Measurements from ENCODE around the gene HIPK2.

The HIPK2 gene

DNA sequence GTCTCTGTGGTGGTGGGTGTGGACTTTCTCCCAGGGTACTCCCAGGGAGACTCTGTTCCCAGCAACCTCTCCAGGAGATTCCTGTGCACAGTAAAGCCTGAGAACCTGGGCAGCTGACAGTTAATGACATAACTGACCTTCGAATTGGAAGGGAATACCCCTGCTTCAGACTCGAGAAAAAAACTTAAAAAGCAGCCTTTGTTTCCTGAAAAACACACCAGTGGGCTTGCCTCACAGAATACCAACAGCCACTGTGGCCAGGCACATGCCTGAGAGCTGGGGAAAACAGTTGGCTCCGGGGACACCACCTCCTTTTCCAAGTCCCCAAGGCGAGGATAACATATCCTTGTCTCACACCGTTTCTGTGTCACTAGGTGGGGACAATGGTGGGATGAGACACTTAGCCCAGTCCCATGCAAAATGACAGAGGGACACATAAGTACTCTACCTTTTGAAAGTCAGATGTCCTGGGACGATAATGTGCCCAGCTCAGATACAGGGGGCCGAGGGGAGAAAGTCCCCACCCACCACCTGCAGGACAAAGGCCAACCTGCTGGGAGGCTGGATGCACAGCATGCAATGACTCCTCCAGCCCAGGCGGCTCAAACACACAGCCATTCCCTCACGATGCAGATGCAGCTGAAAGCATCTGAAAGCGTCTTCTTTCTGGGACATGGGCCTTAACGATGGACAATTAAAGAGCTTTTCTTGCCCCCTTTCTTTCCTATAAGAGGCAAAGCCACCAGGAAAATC is 65.6 kb downstream of the HIPK2 start:
- no peak for DNase-seq

DNA sequence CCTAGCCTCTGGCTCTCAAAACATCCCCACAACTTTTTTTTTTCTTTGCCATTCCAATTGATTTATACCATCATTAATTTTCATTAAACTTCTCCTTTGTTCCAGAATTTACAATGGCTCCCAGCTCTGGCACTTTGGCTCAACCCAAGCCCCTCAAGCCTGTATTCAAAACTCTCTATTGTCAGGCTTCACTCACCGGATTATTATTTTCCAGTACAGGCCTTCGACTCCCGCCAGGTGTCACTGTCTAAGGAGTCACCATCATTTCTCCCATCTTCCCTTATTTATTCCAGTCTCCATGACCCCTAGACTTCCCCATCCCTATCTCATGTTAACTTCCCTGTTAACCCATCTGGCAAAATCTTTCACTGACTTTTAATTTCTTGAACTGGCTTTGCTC is 67.8 kb downstream of the HIPK2 start:
- DNase-seq, result no peak

DNA sequence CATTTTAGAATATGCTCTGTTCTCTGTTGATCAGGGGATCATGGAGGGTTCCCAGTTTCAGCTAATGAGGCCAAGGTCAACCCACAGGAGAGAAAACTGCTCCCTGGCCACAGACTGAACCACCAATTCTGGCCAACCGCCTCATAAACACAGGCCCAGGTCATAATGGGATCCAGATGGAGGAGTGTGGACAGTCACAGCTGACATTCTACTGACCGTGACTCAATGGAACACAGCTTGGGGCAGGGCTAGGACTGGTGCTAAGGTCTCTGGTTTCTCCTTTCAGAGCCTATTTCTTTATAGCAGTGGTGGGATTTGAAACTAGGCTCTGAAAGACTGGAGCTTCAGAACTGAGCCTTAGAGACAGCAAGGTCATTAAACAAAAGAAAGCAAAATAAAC is 68.3 kb downstream of the HIPK2 start:
- DNase-seq, result no peak

DNA sequence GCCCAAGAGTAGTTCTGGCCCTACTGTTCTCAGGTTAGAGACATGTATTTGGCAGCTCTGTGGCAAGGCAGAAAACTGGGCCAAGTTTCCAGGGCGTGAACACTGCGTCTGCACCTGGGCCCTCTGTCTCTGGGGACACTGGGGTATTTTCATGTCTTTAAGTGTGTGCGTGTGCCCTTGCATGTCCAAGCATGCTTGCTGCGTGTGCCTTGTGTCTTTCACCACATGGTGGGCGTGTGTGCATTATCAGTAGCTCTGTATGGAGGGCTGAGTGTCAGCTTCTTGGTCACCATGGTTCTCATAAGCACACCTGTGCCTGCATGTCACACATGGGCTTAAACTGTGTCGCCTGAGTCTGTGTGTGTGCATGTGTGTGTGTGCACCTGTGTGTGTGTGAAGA is 69.3 kb downstream of the HIPK2 start:
- no peak for DNase-seq

DNA sequence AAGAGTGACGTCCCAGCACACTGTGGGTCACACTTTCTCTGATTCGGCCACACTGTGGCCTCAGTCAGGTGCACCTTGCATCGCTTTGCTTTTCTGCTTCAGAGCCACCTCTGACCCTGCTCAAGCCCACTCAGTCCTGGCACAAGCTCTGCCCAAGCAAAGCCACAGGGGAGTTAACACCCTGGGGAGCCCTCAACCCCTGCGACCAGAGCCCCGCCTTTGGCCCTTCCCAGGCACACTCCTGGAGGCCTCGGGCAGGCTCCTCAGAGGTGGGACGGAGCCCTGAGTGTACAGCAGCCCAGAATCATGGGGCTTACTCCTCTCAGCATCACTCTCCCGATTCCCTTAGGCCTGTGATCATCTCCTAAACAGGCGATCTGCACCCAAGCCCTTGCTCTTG is 71.0 kb downstream of the HIPK2 start:
- no peak for DNase-seq

DNA sequence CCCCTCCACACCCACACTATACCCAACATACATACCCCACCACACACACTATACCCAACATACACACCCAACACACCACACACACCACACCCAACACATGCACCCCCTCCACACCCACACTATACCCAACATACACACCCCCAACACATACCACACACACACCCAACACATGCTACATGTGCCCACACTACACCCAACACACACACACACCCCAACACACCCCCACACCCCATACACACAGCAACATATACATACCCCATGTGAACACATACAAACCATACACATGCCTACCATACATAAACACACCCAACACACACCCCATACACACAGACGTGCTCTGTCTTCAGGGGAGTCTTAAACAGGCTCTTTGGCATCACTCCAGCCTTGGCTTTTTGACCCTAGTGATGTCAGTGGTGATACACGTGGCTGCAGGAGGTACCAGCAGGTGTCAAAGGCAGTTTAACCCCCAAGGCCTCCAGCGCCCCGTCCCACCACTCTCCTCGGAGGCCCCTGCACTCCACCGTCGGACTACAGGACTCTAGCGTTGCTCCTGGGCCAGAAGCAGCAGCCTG is 73.4 kb downstream of the HIPK2 start:
- DNase-seq, result no peak

DNA sequence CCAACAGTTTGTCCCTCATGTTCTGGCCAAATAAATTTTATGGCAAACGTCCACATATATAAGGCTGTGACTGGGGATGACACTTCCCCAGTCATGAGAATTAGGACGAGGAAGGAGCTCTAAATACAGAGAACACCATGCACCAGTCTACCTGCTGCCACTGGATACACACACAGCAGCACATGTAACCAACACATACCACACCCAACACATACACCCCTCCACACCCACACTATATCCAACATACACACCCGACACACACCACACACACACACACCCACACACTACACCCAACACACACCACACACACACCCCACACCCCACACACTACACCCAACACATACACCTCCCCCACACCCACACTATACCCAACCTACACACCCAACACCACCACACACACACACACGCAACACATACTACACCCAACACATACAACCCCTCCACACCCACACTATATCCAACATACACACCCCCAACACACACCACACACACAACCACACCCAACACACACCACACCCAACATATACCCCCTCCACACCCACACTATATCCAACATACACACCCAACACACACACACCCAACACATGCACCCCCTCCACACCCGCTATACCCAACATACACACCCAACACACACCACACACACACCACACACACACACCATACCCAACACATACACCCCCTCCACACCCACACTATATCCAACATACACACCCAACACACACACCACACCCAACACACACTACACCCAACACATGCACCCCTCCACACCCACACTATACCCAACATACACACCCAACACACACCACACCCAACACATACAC is 74.1 kb downstream of the HIPK2 start:
- no peak for DNase-seq

DNA sequence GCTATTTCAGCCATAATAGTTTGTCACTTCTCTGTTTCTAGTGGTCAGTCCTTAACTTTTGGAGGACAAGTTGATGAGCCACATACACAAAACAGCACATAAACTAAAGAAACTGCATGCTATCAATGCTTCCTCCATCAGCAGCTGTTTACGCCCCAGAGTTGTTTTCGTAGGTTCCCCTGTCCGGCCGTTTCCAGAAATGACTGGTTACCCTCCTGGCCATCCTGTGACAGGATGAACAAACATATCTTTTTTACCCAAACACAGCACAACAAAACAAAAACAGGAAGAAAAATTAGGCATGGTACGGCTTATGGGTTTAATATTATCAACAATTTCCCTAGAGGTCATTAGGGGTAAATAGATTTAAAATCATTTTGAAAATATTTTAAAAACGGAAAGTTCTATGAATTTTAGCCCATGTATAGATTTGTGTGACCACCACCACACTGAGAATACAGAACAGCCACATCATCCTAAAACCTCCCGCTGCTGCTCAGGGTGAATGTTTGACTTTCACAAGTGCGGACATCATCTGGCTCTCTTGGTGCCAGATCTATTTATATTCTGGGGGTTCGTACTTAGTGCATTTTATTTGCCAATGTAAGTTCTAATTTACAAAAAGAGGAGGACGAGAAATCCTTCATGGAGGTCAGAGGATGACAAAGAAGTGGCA is 74.8 kb downstream of the HIPK2 start:
- DNase-seq, result no peak

DNA sequence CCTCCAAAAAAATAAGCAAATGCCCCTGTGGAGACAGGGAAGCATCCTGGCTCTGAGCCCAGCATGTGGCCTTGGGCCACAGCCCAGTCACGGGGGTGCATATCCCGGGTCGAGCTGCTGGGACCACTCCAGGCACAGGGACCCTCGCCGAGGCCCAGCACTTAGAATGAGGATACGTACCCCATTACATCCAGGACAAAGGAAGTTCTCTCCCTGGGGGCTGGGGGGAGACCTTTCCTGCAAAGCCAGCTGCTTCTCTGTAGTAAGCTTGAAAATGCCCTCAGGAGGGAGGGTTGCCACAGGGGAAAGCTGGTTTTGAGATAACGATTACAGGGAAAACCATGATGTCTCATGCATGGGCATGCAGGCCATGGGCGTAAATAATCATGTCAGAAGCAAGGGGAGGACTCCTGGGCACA is 75.5 kb downstream of the HIPK2 start:
- DNase-seq, result no peak

DNA sequence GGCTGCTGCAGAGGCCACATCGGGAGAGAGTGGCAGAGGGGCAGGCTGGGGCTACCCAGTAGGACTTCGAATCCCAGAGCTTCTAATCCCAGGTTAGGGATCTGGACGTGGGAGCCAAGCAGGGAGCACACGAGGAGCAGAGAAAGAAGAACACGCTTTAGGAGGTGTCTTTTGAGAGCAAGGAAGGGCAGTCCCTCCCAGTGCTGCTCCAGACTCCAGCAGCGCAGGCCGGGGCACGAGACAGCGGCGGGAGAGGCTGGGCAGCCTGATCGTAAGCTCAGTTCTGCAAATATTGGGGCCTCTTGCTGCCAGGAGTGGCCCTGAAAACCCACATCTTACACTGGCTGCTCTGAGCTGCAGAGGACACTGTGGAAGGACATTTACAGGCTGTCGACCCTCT is 75.9 kb downstream of the HIPK2 start:
- DNase-seq, result no peak

DNA sequence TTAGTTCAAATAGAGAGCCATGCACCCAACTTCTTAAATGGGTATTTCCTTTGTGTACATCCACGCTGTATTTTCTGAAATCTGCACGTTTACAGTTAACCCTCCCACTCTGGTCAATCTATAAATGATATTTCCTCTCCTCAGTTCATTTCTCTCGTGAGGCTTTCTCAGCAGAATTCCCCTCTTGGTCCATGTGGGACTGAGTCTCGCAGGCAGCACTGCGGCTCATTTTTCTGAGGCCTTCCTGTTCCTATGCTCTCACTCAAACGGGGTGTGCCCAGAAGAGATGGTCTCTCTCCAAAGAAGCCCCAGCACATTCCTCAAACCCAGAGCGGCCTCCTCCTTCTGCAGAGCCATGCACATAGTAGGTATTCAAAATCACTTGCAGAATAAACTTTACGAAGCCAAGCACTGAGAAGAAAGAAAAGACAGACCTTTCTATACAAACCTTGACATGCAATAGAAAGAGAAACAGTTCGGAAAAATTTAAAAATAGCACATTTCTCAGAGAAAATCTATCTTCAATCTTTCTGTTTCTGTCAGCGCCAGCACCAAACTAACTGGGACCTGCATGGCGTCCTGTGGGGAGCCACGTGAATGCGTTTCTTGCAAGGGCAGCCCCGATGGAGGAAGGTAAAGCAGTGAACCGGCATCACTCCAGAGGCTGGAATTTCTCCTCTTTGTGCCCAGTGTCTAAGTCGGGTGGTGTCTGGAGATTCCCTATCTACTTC is 77.1 kb downstream of the HIPK2 start:
- no peak for DNase-seq

DNA sequence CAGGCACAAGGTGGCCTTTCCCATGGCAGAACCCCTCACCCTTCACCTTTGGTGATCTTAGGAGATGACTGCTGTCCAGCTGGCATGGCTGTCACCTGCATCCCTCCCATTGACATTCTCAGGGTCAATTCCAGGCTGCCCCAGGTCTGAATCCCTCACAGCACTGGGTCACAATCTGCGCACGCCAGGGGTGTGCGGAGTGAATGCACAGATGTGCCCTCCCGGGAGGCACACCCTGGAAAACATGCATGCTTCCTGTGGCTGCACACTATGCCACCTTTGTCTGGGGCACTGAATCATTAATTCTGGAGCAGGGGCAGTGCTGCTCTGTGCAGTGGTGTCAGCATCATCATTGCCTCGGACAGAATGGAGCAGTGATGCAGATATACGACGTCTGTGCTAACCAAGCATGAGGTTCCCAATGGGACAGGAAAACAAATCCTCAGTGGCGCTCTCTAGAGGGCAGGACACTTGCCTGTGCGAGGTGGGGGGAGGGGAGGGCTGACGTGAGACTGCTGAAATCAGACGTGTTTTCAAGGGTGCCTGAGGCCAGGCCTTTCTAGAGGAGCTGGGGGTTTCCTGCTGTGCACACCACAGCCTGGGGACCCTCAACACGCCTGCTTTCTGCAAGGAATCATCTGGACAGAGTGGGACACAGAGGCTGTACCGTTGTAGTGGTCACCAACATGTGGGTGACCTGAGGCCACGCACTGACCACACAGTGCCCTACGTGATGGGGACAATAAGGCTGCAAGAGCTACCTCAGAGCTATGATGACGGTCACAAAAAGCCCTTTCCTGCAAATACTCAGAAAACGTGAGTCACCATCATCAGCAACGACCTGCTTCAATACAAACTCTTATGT is 77.9 kb downstream of the HIPK2 start:
- no peak for DNase-seq

DNA sequence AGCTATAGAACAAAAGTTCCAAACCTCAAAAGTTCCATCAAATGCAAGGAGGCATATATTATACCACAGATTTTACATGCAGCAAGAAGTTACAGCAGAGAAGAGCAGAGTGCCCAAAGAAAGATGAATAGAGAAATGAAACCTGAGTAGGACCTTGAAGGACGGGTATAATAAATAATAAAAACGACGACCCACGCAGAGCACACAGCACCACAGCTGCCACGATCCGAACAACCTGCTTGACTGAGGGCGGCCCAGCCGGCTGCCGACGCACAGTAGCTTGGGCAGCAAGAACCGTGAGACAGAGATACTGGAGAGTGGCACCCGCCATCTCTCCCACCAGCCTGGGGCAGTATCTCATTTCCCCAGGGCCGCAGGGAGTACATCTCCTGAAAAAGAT is 79.0 kb downstream of the HIPK2 start:
- no peak for DNase-seq

DNA sequence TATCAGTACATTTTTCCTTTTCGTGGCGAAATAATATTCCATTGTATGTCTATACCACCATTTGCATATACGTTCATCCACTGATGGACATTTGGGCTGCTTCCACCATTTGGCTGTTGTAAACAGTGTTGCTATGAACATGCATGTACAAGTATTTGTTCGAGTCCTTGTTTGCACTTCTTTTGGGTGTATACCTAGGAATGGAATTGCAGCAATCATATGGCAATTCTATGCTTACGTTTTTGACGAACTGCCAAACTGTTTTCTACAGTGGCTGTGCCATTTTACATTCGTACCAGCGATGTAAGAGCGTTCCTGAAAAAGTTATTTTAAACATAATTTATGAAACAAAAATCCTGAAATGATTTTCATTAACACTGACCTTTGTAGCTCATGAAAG is 79.5 kb downstream of the HIPK2 start:
- DNase-seq, result no peak

DNA sequence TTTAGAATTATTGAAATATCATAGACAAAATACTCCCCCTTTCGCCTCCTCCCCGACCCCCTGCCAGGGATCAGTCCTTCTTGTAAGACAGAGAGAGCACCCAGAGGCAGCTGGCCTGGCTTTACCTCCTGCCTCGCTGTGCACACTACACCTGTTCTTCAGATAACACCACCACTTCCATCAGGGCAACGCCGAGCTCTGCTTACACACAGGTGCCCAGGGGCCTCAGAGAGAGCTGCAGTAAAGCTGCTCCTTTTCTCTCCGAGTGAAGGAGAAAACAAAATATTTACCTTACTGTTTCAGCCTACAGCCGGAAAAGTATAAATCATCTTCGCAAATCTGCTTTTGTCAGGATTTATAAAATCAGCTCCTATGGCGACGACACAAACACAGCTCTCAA is 80.7 kb downstream of the HIPK2 start:
- no peak for DNase-seq

DNA sequence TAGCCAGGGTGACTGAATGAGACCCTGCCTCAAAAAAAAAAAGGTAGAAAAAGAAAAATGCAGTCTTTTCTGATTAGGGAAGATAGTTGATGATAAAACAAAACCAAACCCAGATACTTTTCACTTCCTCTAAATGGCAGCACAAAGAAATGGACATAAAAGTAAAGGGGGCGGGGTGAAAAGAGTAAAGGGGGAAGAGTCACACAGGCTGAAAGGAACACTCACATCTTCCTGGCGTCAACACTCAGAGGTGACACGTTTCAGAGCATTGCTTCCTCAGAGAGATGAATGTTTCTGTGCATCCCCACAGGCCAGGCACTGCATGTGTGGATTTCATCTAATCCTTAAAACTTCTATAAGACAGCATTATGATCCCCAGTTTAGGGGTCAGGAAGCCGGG is 81.2 kb downstream of the HIPK2 start:
- DNase-seq, result no peak

DNA sequence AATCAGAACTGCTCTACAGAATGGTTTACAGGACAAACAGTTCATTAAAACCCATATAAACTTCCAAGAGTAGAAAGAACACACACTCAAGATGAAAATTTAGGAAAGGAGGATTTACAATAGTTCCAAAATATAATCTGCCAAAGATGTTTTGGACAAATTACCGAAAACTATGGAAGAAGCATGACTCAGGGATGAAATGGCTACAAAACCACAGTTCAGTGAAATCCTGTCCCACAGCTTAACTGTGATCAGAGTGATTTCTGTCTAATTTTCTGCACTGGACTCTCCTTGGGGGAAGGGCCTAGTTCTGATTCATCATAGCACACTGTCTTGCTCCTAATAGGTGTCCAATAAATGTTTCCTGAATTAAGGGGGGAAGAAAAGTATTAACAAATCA is 82.2 kb downstream of the HIPK2 start:
- DNase-seq, result no peak

DNA sequence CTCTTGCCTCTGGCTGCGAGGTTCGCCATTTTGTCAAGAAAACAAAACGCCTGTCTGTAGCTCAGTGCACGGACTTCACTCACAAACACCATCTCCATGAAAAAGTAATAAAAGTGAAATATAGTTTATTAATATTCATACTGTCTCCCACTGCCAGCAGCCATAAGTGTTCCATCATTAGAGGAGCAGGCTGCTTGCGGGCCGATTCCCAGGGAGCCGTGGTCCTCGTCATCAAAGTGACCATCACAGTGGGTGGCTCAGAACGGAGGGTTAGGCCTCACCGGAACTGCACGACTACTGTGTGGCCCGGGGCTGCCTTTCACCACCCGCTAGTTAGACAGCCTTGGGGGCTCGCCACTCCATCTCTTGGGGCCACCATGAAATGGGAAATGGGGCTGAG is 82.7 kb downstream of the HIPK2 start:
- DNase-seq, result no peak

DNA sequence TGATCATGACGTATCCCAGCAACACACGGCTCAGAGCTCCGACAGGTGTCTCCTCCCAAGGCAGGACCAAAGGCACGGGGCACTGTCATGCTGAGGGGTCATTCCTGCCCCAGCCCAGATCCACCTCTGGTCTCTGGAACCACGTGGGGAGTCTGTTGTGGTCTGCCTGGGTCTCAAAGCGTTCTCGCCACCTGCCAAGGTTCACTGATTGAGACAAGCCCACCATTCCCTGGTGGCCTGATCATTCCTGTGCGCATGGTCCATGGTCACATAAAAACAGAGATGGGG is 83.5 kb downstream of the HIPK2 start:
- DNase-seq, result no peak

DNA sequence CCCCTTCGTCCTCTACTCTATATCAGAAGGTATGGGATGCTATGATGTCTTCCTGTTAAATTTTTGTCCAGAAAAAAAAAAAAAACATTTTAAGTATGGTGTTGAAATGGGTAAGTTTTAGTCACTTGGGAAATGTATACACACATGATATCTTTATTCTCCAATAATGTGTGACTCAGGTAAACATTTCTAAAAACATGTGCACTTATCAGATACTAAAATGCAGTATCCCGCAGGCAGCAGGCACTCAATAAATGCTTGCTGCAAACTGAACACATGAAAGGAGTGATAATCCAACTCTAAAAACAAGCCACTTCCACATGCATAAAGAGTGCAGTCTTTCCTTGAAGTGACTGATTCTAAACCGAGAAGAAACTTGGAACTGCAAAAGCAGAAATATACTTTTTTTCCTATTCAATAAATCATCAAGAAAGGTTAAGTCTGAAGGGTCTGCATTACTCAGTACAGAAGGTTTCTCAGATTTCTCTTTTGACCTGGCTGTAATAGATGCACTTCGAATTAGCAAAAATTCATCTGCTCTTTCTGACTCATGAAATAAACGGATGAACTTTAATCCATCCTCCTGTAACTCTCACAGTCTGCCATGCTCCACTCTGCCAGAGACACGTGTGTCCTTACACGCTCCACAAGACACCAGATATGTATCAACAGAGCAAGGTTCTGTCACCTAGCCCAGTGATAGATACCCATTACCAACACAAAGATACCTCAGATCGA is 84.0 kb downstream of the HIPK2 start:
- no peak for DNase-seq

DNA sequence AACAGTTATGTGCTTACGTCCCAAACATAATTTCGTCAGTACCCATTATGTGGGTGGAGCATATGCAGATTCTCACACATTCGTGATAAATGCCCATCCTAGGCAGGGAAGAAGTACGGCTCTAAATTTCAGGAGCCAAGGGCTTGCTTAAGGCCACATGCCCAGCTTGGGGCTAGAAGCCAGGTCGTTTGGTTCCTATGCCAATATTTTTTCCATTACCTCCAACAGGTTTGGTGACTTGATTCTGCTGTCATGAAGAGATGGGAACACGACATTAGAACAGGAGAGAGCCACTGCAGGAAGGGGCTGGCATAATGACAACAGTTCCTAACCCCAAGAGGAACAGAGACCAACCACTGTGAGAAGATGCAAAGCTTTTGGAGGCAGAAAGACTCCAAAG is 85.1 kb downstream of the HIPK2 start:
- DNase-seq, result no peak

All from SW 1271 (cell line).